ENCODE results near the gene PTPN7. TPM values are rescaled to one million over a fixed set of nuclear protein-coding genes. Genes with fewer than 3 reads are reported as not detected.
"Not testable (repeated sequence)": the region's sequence is repeated elsewhere in the genome, so short reads cannot be mapped to it uniquely, and the experiment has no call there.

Gene PTPN7
- total RNA-seq, 1 experiment from 2014 or later: not detected

- no peak for DNase-seq (ENCODE audit: low read depth)
Measured at GRCh38 chr1:202152399-202152798, 8.0 kb downstream of the PTPN7 start.

- DNase-seq (ENCODE audit: low read depth): no peak
Measured at GRCh38 chr1:202151045-202151444, 9.4 kb downstream of the PTPN7 start.

GRCh38 chr1:202150602-202151001 lies 9.8 kb downstream of the PTPN7 start:
- DNase-seq (ENCODE audit: low read depth): no peak

GRCh38 chr1:202150187-202150586 lies 10.2 kb downstream of the PTPN7 start:
- DNase-seq (ENCODE audit: low read depth): no peak

GRCh38 chr1:202149566-202149965 lies 10.8 kb downstream of the PTPN7 start:
- no peak for DNase-seq (ENCODE audit: low read depth)

GRCh38 chr1:202148391-202148790 lies 12.0 kb downstream of the PTPN7 start:
- no peak for DNase-seq (ENCODE audit: low read depth)

- DNase-seq (ENCODE audit: low read depth): no peak
Measured at GRCh38 chr1:202146993-202147392, 13.4 kb downstream of the PTPN7 start.

- DNase-seq (ENCODE audit: low read depth): no peak
Measured at GRCh38 chr1:202146279-202146678, 14.1 kb downstream of the PTPN7 start.

- not testable (repeated sequence) for DNase-seq (ENCODE audit: low read depth)
Measured at GRCh38 chr1:202145744-202146140, 14.7 kb downstream of the PTPN7 start.

- DNase-seq (ENCODE audit: low read depth): no peak
Measured at GRCh38 chr1:202145068-202145743, 15.2 kb downstream of the PTPN7 start.

GRCh38 chr1:202144402-202145067 lies 15.9 kb downstream of the PTPN7 start, which contains the start of gene ARL8A:
TSS of gene ARL8A (minus strand) at chr1:202144737. CDS start at chr1:202144572, 165 bp downstream.
- DNase-seq (ENCODE audit: low read depth): no peak

GRCh38 chr1:202143768-202144401 lies 16.5 kb downstream of the PTPN7 start:
- DNase-seq (ENCODE audit: low read depth): peak; percentile 20

GRCh38 chr1:202143011-202143767 lies 17.2 kb downstream of the PTPN7 start:
- no peak for DNase-seq (ENCODE audit: low read depth)

- not testable (repeated sequence) for DNase-seq (ENCODE audit: low read depth)
Measured at GRCh38 chr1:202141468-202141867, 18.9 kb downstream of the PTPN7 start.

GRCh38 chr1:202140833-202141232 lies 19.6 kb downstream of the PTPN7 start:
- DNase-seq (ENCODE audit: low read depth): no peak

- peak; percentile 37 for DNase-seq (ENCODE audit: low read depth)
Measured at GRCh38 chr1:202135221-202135721, 25.1 kb downstream of the PTPN7 start.

- DNase-seq (ENCODE audit: low read depth): no peak
Measured at GRCh38 chr1:202134645-202135172, 25.7 kb downstream of the PTPN7 start.

- DNase-seq (ENCODE audit: low read depth): no peak
Measured at GRCh38 chr1:202133989-202134388, 26.4 kb downstream of the PTPN7 start.

- DNase-seq (ENCODE audit: low read depth): no peak
Measured at GRCh38 chr1:202133496-202133895, 26.9 kb downstream of the PTPN7 start.

GRCh38 chr1:202133001-202133400 lies 27.4 kb downstream of the PTPN7 start:
- DNase-seq (ENCODE audit: low read depth): no peak

All from LHCN-M2 (cell line).